ENCODE data around the gene RNU1-3.
"Not testable (repeated sequence)": the region's sequence is repeated elsewhere in the genome, so short reads cannot be mapped to it uniquely, and the experiment has no call there.

GRCh38 chr1:16684738-16685337 is 18.1 kb upstream of the RNU1-3 start:
- TF ChIP-seq CTCF (IDR thresholded peaks at IDR 0.05) = peak in 2 of 6 experiments; percentile 36 to 51
- TF ChIP-seq EP300, POLR2A (IDR thresholded peaks at IDR 0.05): not testable (repeated sequence)
